Mononuclear cell (primary cell): ENCODE results near the gene EPB41. TPM values are rescaled to one million over a fixed set of nuclear protein-coding genes. Genes with fewer than 3 reads are reported as not detected.
"Not testable (repeated sequence)": the region's sequence is repeated elsewhere in the genome, so short reads cannot be mapped to it uniquely, and the experiment has no call there.

Experiments
- H3K27me3 ChIP-seq: 2 replicates; pipeline ENCODE4 v1.6.0; 2011; ENCODE audit warnings: low read length, control low read depth; ENCODE audit not compliant: insufficient read depth
- H3K4me1 ChIP-seq: 2 replicates; pipeline ENCODE4 v1.5.1; 2011; ENCODE audit warnings: mild to moderate bottlenecking, low read length, control low read depth; ENCODE audit not compliant: insufficient read depth
- H3K4me3 ChIP-seq: 2 replicates; pipeline ENCODE4 v1.5.1; 2011; ENCODE audit warnings: mild to moderate bottlenecking, low read length, moderate library complexity
- H3K9me3 ChIP-seq: 2 replicates; pipeline ENCODE4 v1.5.1; 2011; ENCODE audit warnings: low read depth, mild to moderate bottlenecking, control low read depth, low read length
- total RNA-seq: library from RNA; depleted of rRNA; stranded (reverse); fragments of >200 nt; gene quantifications from one replicate; pipeline ENCODE4 v1.2.3, GENCODE V29; 2012

The EPB41 gene
- total RNA-seq, 1 donor: 159 TPM

DNA sequence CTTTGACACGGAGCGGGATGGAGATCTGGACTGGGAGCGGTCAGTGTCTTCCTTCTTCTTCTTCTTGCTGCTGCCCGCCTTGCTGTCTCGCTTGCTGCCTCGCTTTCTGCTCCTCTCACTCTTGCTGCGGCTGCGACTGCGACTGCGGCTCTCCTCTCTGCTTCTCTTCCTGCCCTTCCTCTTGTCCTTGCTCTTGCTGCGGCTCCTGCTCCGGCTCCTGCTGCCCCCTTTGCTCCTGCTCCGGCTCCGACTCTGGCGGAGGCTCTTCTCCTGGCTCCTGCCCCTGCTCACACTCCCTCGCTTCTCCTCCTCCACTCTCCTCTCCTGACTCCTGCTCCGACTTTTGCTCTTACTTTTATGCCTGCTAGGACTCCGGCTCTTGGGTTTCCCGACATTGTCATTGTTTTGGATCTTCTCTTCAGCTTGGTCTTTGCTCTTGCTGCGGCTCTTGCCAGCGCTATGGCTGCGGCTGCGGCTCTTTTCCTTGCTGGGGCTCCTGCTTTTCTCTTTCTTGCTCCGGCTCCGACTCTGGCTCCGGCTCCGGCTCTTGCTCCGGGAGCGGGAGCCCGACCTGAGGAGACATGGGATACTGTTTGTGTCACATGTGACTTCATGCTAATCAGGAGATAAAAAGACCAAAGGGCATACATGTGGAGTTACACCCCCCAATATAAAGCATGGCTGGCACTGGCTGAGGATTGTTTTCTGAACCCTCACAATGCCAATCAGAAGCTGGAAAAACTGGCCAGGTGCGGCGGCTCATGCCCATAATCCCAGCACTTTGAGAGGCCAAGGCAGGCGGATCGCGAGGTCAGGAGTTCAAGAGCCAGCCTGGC, 234.5 kb downstream of the EPB41 start:
- H3K9me3 ChIP-seq: no peaks in the 10 kb centered on the region
- H3K27me3 ChIP-seq: no peaks in the 10 kb centered on the region
- H3K4me3 ChIP-seq: no peak overlapping the region
- no peaks in the 10 kb centered on the region for H3K4me1 ChIP-seq

DNA sequence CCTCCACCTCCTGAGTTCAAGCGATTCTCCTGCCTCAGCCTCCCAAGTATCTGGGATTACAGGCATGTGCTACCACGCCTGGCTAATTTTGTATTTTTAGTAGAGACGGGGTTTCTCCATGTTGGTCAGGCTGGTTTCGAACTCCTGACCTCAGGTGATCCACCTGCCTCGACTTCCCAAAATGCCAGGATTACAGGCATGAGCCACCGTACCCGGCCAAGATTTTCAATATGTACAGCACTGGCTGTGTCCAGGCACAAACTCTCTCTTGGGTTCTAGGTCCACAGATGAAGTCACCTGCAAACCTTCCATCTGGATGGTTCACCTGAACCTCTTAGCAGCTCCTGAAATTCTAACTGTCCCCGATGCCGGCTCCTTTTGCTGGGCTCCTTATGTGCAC, 236.0 kb downstream of the EPB41 start:
- not testable (repeated sequence) for H3K4me1 ChIP-seq, H3K9me3 ChIP-seq, H3K4me3 ChIP-seq, H3K27me3 ChIP-seq

GRCh38 chr1:29152046-29152805, 237.9 kb downstream of the EPB41 start:
- H3K4me3 ChIP-seq: no peak overlapping the region
- H3K27me3 ChIP-seq: no peaks in the 10 kb centered on the region

GRCh38 chr1:29156543-29157268, 242.3 kb downstream of the EPB41 start:
- no peaks in the 10 kb centered on the region for H3K9me3 ChIP-seq
- H3K27me3 ChIP-seq: no peaks in the 10 kb centered on the region
- H3K4me3 ChIP-seq: no peak overlapping the region
- H3K4me1 ChIP-seq: no peaks in the 10 kb centered on the region

More at GRCh38 chr1:29152046-29152805, 237.9 kb downstream of the EPB41 start:
- no peaks in the 10 kb centered on the region for H3K9me3 ChIP-seq
- no peaks in the 10 kb centered on the region for H3K4me1 ChIP-seq

- H3K4me3 ChIP-seq: no peak overlapping the region
- H3K4me1 ChIP-seq: no peaks in the 10 kb centered on the region
- H3K9me3 ChIP-seq: no peaks in the 10 kb centered on the region
- H3K27me3 ChIP-seq: no peaks in the 10 kb centered on the region
Observed at GRCh38 chr1:29157269-29157601, 242.9 kb downstream of the EPB41 start.

GRCh38 chr1:29159773-29160172, 245.4 kb downstream of the EPB41 start:
- Histone ChIP-seq H3K4me3 (no peak overlapping the region), H3K4me1 (peaks cover 7% of the 10 kb centered on the region), H3K27me3 (no peaks in the 10 kb centered on the region), H3K9me3 (no peaks in the 10 kb centered on the region)

GRCh38 chr1:29162025-29162424, 247.7 kb downstream of the EPB41 start:
- no peaks in the 10 kb centered on the region for H3K9me3 ChIP-seq
- no peak overlapping the region for H3K4me3 ChIP-seq
- peaks cover 7% of the 10 kb centered on the region for H3K4me1 ChIP-seq
- H3K27me3 ChIP-seq: no peaks in the 10 kb centered on the region

GRCh38 chr1:29162476-29163138, 248.2 kb downstream of the EPB41 start:
- no peaks in the 10 kb centered on the region for H3K27me3 ChIP-seq

GRCh38 chr1:29164588-29164987, 250.2 kb downstream of the EPB41 start:
- Histone ChIP-seq H3K4me3 (no peak overlapping the region), H3K4me1 (peaks cover 7% of the 10 kb centered on the region), H3K9me3 (no peaks in the 10 kb centered on the region), H3K27me3 (no peaks in the 10 kb centered on the region)

More at GRCh38 chr1:29162476-29163138, 248.2 kb downstream of the EPB41 start:
- H3K4me3 ChIP-seq: no peak overlapping the region
- H3K9me3 ChIP-seq: no peaks in the 10 kb centered on the region
- H3K4me1 ChIP-seq: peaks cover 7% of the 10 kb centered on the region

DNA sequence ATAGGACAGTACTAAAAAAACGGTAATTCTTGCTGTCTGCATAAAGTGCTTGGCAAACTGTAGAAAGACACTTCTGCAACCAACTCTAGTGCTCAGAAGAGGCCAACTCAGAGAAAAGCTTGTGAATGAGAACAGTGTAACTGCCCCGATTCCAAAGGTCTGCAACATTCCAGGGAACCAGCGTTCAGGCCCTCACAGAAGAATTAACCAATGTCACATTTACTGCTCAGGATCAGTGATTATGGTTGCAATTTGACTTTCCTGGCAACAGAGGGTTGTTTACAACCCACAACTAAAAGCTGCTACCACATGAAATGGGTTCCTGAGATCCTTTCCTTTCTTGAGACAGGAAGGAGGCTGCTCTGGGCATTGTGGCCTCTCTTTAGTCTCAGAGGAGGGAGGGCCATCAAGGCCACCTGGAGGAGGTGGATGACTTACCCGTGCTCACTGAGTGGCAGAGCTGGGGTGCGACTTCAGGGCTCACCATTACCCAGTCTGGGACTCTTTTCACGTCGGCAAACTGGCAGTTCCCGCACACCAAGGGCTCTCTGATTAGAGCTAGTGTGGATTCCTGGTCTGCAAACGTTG, 252.0 kb downstream of the EPB41 start:
- H3K4me3 ChIP-seq: no peak overlapping the region
- H3K9me3 ChIP-seq: no peaks in the 10 kb centered on the region
- H3K4me1 ChIP-seq: peaks cover 19% of the 10 kb centered on the region

GRCh38 chr1:29167904-29168303, 253.5 kb downstream of the EPB41 start:
- Histone ChIP-seq H3K9me3 (no peaks in the 10 kb centered on the region), H3K4me1 (peaks cover 22% of the 10 kb centered on the region), H3K27me3 (no peaks in the 10 kb centered on the region), H3K4me3 (no peak overlapping the region)

More for the DNA sequence above, 252.0 kb downstream of the EPB41 start:
- H3K27me3 ChIP-seq: no peaks in the 10 kb centered on the region

Other genes with a start within 250 kb of the EPB41 start
- 15.0 TPM for gene GMEB1, start 245.8 kb upstream of the EPB41 start, total RNA-seq
- gene YTHDF2, start 177.6 kb upstream of the EPB41 start, total RNA-seq: 69.0 TPM
- gene OPRD1, start 102.4 kb upstream of the EPB41 start, total RNA-seq: not detected
- gene TMEM200B, start 209.3 kb downstream of the EPB41 start, total RNA-seq: not detected